GM12873 (cell line): ENCODE results near the gene BIN1.

Experiments
- CTCF ChIP-seq: IDR thresholded peaks from 2 replicates; pipeline ENCODE4 v1.5.1; 2012; ENCODE audit warnings: low read depth, mild to moderate bottlenecking, moderate library complexity, low read length, control low read depth; ENCODE audit not compliant: insufficient read depth; ENCODE audit errors: missing control alignments

BIN1 gene

GRCh38 chr2:127086990-127087790, 19.8 kb downstream of the BIN1 start:
- TF ChIP-seq CTCF, result no peak

GRCh38 chr2:127085317-127085681, 21.7 kb downstream of the BIN1 start:
- no peak for TF ChIP-seq CTCF

- TF ChIP-seq CTCF, result no peak
Measured at GRCh38 chr2:127084611-127085316, 22.2 kb downstream of the BIN1 start.

DNA sequence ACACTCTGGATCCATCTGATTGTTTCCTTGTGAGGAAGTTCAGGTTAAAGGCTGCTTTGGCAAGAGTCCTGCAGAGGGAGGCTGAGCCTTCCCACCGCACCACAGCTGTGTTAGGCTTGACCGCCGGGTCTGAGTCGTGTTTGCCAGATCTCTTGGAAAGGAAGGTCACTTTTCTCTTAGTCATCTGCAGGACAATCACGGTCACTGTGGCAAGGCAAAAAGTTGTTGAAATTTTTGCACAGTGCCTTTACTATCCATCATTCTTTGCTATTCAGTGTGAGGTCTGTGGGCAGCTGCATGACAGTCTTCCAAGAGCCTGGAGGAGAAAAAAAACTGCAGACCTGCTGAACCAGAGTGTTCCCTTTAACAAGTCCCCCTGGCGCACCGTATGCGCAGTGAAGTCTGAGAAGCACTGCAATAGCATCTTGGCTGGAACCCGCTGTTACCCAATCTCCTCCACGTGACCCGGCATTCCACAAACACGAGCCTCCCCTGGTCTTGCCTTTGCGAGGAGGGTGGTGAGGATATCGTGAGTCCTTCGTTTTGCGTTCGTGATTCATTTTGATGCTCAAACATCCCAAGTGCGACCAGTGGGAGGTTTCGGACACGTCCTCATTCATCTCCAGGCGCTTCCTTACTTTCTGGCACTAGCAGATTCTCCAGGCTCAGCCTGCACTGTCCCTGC, 23.0 kb downstream of the BIN1 start:
- TF ChIP-seq CTCF, result no peak

DNA sequence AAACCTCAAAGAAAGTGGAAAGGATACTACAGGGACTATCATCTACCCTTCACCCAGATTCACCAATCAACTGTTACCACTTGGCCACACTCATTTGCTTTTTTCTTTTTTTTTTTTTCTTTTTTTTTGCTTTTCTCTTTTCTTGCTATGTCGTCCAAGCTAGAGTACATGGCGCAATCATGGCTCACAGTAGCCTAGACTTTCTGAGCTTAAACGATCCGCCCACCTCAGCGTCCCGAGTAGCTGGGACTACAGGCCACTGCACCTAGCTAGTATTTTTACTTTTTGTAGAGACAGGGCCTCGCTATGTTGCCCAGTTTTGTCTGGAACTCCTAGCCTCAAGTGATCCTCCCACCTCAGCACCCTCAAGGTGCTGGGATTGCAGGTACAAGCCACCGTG, 24.0 kb downstream of the BIN1 start:
- no peak for TF ChIP-seq CTCF

DNA sequence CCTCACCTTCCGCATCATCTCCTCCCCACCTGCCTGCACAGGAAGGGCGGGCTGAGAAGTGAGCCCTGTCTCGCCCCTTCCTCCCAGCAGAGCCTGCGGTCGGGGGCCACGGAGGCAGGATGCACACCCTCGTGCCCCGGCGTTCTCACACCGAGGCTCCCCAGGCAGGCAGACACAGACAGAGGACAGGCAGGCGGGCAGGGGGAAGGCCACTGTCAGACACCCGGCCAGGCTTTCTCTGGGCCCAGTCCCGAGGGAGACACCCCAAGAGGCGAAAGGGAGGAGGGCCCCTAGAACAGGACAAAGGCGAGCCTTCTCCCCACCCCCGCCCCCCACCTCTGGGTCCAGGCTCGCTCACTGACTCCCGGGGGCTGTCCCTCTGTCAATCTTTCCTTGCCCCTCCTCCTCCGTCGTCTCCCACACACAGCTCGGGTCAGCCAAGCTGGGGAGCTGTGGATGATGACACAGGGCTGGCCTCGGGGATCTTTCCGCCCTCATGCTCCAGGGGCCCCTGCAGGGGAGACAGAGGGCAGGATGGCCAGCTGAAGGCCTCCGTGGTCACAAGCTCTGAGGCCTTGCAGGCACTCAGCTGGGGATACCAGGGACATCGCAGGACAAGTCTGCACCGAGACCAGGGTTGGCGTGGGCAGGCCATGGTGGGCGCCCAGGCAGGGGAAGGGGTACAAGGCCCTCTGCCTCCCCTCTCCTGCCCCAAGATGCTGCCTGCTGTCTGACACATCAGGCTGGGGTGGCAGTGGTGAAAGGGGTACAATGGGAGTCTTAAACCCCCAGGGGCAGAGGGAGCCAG, 24.9 kb downstream of the BIN1 start:
- no peak for TF ChIP-seq CTCF
